HepG2 (cell line): Measurements from ENCODE around the gene FRMD4A. TPM values are rescaled to one million over a fixed set of nuclear protein-coding genes. Genes with fewer than 3 reads are reported as not detected.
A peak's percentile ranks its signal among the peaks of the same experiment; 100 is the strongest.

Experiments
- ARNT2 ChIP-seq: sonication (generic); formaldehyde crosslinking; IDR thresholded peaks from 2 replicates; pipeline ENCODE4 v1.8.0; 2022; ENCODE audit warnings: mild to moderate bottlenecking, low read depth, missing genetic modification reagents, moderate library complexity
- ATF7 ChIP-seq, 2 experiments: fragments of 450-650 bp in 1 of 2; sonication (generic) in 1 of 2; formaldehyde crosslinking in 1 of 2; IDR thresholded peaks; 2 replicates each; pipeline versions ENCODE4 v1.4.0 to v1.6.1; 2016 to 2020; ENCODE audit warnings: antibody characterized with exemption in 1 of 2, mild to moderate bottlenecking in 1 of 2, missing genetic modification reagents in 1 of 2
- BHLHE40 ChIP-seq: IDR thresholded peaks from 2 replicates; pipeline ENCODE4 v1.6.1; 2011; ENCODE audit warnings: low read length, improper control_type of control experiment
- CBX5 ChIP-seq: sonication (generic); formaldehyde crosslinking; IDR thresholded peaks from 2 replicates; pipeline ENCODE4 v1.4.0; 2020; ENCODE audit warnings: missing genetic modification reagents, borderline replicate concordance
- DRAP1 ChIP-seq: IDR thresholded peaks from 2 replicates; pipeline ENCODE4 v1.6.1; 2016; ENCODE audit warnings: missing genetic modification reagents, missing compliant biosample characterization
- FOXC1 ChIP-seq: sonication (generic); formaldehyde crosslinking; IDR thresholded peaks from 2 replicates; pipeline ENCODE4 v1.8.0; 2022; ENCODE audit warnings: mild to moderate bottlenecking, missing genetic modification reagents, borderline replicate concordance
- GZF1 ChIP-seq: sonication (generic); formaldehyde crosslinking; IDR thresholded peaks from 2 replicates; pipeline ENCODE4 v1.5.1; 2020; ENCODE audit warnings: mild to moderate bottlenecking, missing genetic modification reagents
- KDM1A ChIP-seq: IDR thresholded peaks from 2 replicates; pipeline ENCODE4 v1.6.1; 2016; ENCODE audit warnings: missing compliant biosample characterization
- MAZ ChIP-seq, 2 experiments: sonication (generic) in 1 of 2; formaldehyde crosslinking in 1 of 2; IDR thresholded peaks; 2 replicates each; pipeline versions ENCODE4 v1.5.0 to v1.6.1; 2012 to 2020; ENCODE audit warnings: low read depth in 2 of 2, mild to moderate bottlenecking in 2 of 2, borderline replicate concordance in 1 of 2, improper control_type of control experiment in 1 of 2, low read length in 1 of 2, missing genetic modification reagents in 1 of 2, moderate library complexity in 1 of 2
- MED8 ChIP-seq: sonication (generic); formaldehyde crosslinking; IDR thresholded peaks from 2 replicates; pipeline ENCODE4 v1.8.1; 2023; ENCODE audit warnings: mild to moderate bottlenecking, missing genetic modification reagents; ENCODE audit not compliant: insufficient replicate concordance
- RARA ChIP-seq: IDR thresholded peaks from 2 replicates; pipeline ENCODE4 v1.6.1; 2016; ENCODE audit warnings: missing genetic modification reagents, missing compliant biosample characterization
- RNF2 ChIP-seq: fragments of 450-650 bp; conservative IDR thresholded peaks from 2 replicates; pipeline ENCODE4 v1.6.1; 2016; ENCODE audit warnings: low read depth
- SKI ChIP-seq: fragments of 450-650 bp; IDR thresholded peaks from one replicate; pipeline ENCODE4 v1.6.1; 2018; ENCODE audit warnings: mild to moderate bottlenecking; ENCODE audit not compliant: partially characterized antibody
- SNAPC2 ChIP-seq: sonication (generic); formaldehyde crosslinking; IDR thresholded peaks from 2 replicates; pipeline ENCODE4 v1.8.1; 2022; ENCODE audit warnings: mild to moderate bottlenecking, missing genetic modification reagents
- SP4 ChIP-seq: sonication (generic); formaldehyde crosslinking; IDR thresholded peaks from 2 replicates; pipeline ENCODE4 v1.8.1; 2023; ENCODE audit warnings: mild to moderate bottlenecking, missing genetic modification reagents
- TFDP2 ChIP-seq: sonication (generic); formaldehyde crosslinking; IDR thresholded peaks from 2 replicates; pipeline ENCODE4 v1.4.0; 2020; ENCODE audit warnings: missing genetic modification reagents
- TFE3 ChIP-seq: IDR thresholded peaks from 2 replicates; pipeline ENCODE4 v1.6.1; 2016
- TGIF2 ChIP-seq: IDR thresholded peaks from 2 replicates; pipeline ENCODE4 v1.6.1; 2016; ENCODE audit warnings: control low read depth, missing compliant biosample characterization
- ZNF224 ChIP-seq: sonication (generic); formaldehyde crosslinking; IDR thresholded peaks from 2 replicates; pipeline ENCODE4 v1.5.0; 2020; ENCODE audit warnings: mild to moderate bottlenecking, missing genetic modification reagents
- ZNF30 ChIP-seq: sonication (generic); formaldehyde crosslinking; IDR thresholded peaks from 2 replicates; pipeline ENCODE4 v1.5.0; 2020; ENCODE audit warnings: mild to moderate bottlenecking, missing genetic modification reagents
- ZNF350 ChIP-seq: sonication (generic); formaldehyde crosslinking; IDR thresholded peaks from 2 replicates; pipeline ENCODE4 v1.4.0; 2020; ENCODE audit warnings: mild to moderate bottlenecking, low read depth, missing genetic modification reagents, borderline replicate concordance
- ZNF713 ChIP-seq: sonication (generic); formaldehyde crosslinking; IDR thresholded peaks from 2 replicates; pipeline ENCODE4 v1.4.0; 2020; ENCODE audit warnings: mild to moderate bottlenecking, missing genetic modification reagents
- polyA plus RNA-seq, 8 experiments: library from polyadenylated mRNA; depleted of rRNA in 3 of 8; stranded (reverse) in 7 of 8; unstranded in 1 of 8; fragments of >200 nt; fragmentation: Illumina TruSeq in 4 of 8; extraction: Trizol in 4 of 8; gene quantifications; 2 replicates each; pipeline versions ENCODE4 v1.2.1 to v1.2.3, GENCODE V29; 2011 to 2016; ENCODE audit warnings: low read depth in 4 of 8, missing spikeins in 1 of 8, mixed read lengths in 1 of 8; ENCODE audit not compliant: insufficient read depth in 1 of 8
- total RNA-seq, 5 experiments: library from RNA; depleted of rRNA; stranded (reverse); fragments of >200 nt; fragmentation: Illumina TruSeq; extraction: Trizol; gene quantifications; 2 replicates each; pipeline ENCODE4 v1.2.3, GENCODE V29; 2016; ENCODE audit warnings: low read depth in 1 of 5
- TF ChIP-seq, protein P1 (sequence below): sonication (generic); formaldehyde crosslinking; IDR thresholded peaks from 2 replicates; pipeline ENCODE4 v1.4.0; 2020; ENCODE audit warnings: missing genetic modification reagents

The FRMD4A gene
- total and polyA plus RNA-seq, 2 of the 13 experiments (the other 11 are each of a cell fraction or from before 2014, with no cell fraction given): 0.09 to 0.26 TPM

GRCh38 chr10:14184841-14185315 is 145.8 kb downstream of the FRMD4A start (continued):
- TF ChIP-seq, protein P1, sequence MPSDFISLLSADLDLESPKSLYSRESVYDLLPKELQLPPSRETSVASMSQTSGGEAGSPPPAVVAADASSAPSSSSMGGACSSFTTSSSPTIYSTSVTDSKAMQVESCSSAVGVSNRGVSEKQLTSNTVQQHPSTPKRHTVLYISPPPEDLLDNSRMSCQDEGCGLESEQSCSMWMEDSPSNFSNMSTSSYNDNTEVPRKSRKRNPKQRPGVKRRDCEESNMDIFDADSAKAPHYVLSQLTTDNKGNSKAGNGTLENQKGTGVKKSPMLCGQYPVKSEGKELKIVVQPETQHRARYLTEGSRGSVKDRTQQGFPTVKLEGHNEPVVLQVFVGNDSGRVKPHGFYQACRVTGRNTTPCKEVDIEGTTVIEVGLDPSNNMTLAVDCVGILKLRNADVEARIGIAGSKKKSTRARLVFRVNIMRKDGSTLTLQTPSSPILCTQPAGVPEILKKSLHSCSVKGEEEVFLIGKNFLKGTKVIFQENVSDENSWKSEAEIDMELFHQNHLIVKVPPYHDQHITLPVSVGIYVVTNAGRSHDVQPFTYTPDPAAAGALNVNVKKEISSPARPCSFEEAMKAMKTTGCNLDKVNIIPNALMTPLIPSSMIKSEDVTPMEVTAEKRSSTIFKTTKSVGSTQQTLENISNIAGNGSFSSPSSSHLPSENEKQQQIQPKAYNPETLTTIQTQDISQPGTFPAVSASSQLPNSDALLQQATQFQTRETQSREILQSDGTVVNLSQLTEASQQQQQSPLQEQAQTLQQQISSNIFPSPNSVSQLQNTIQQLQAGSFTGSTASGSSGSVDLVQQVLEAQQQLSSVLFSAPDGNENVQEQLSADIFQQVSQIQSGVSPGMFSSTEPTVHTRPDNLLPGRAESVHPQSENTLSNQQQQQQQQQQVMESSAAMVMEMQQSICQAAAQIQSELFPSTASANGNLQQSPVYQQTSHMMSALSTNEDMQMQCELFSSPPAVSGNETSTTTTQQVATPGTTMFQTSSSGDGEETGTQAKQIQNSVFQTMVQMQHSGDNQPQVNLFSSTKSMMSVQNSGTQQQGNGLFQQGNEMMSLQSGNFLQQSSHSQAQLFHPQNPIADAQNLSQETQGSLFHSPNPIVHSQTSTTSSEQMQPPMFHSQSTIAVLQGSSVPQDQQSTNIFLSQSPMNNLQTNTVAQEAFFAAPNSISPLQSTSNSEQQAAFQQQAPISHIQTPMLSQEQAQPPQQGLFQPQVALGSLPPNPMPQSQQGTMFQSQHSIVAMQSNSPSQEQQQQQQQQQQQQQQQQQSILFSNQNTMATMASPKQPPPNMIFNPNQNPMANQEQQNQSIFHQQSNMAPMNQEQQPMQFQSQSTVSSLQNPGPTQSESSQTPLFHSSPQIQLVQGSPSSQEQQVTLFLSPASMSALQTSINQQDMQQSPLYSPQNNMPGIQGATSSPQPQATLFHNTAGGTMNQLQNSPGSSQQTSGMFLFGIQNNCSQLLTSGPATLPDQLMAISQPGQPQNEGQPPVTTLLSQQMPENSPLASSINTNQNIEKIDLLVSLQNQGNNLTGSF (CRISPR knock-in tag): no peak
- TF ChIP-seq SKI: peak; percentile 26
- no peak for TF ChIP-seq SNAPC2 (CRISPR knock-in tag)
- 0 out of 2 replicates have a peak, but pooled peaks have one; percentile 32 for TF ChIP-seq CBX5 (CRISPR knock-in tag)
- TF ChIP-seq TFDP2 (CRISPR knock-in tag): no peak
- TF ChIP-seq MED8 (CRISPR knock-in tag): no peak
- no peak for TF ChIP-seq ATF7 (IDR thresholded peaks at IDR 0.05)
- no peak for TF ChIP-seq ATF7 (CRISPR knock-in tag; IDR thresholded peaks at IDR 0.05)
- TF ChIP-seq TFE3 (CRISPR knock-in tag): no peak
- TF ChIP-seq ARNT2: no peak
- no peak for TF ChIP-seq FOXC1 (CRISPR knock-in tag)
- peak; percentile 44; the same call in 1 of the 2 replicates for TF ChIP-seq RARA (CRISPR knock-in tag)
- TF ChIP-seq SP4 (CRISPR knock-in tag): no peak
- no peak for TF ChIP-seq KDM1A (CRISPR knock-in tag)
- no peak for TF ChIP-seq ZNF30 (CRISPR knock-in tag)
- peak; percentile 47; the same call in 1 of the 2 replicates for TF ChIP-seq BHLHE40
- no peak for TF ChIP-seq GZF1 (CRISPR knock-in tag)
- TF ChIP-seq ZNF713 (CRISPR knock-in tag): no peak
- no peak for TF ChIP-seq ZNF350 (CRISPR knock-in tag)
- TF ChIP-seq ZNF224 (CRISPR knock-in tag): no peak
- no peak for TF ChIP-seq MAZ (IDR thresholded peaks at IDR 0.05; ENCODE audit: borderline replicate concordance, low read depth, low read length)
- TF ChIP-seq MAZ (CRISPR knock-in tag; IDR thresholded peaks at IDR 0.05; ENCODE audit: low read depth): no peak
- no peak for TF ChIP-seq TGIF2
- no peak for TF ChIP-seq RNF2
- no peak for TF ChIP-seq DRAP1 (CRISPR knock-in tag)
